Astrocyte (in vitro differentiated cells and primary cell): Measurements from ENCODE around the gene FAM110A.

Experiments
- CTCF ChIP-seq: IDR thresholded peaks from 2 replicates; pipeline ENCODE4 v1.5.1; 2011; ENCODE audit warnings: low read depth, mild to moderate bottlenecking, inconsistent platforms, low read length, moderate library complexity; ENCODE audit not compliant: insufficient read depth
- EZH2 ChIP-seq: IDR thresholded peaks from 2 replicates; pipeline ENCODE4 v1.6.1; 2012; ENCODE audit warnings: mild to moderate bottlenecking, low read length, inconsistent platforms; ENCODE audit not compliant: insufficient read depth

GRCh38 chr20:871948-872347, 38.4 kb downstream of the FAM110A start:
- TF ChIP-seq CTCF, result no peak
- TF ChIP-seq EZH2, result no peak
